K562 (cell line): Measurements from ENCODE around the gene GFOD2. TPM values are rescaled to one million over a fixed set of nuclear protein-coding genes. Genes with fewer than 3 reads are reported as not detected.
A peak's percentile ranks its signal among the peaks of the same experiment; 100 is the strongest.

Experiments used
- ATAC-seq: fragments of 200-7000 bp; cut with Tn5 transposase; 3 replicates; pipeline ENCODE4 v1.9.1; 2020; ENCODE audit warnings: moderate library complexity
- BruUV-seq: library from RNA; stranded (reverse); fragments of 400-500 nt; replicated peaks from 2 replicates; lab custom pipeline; 2021; lab: Mats Ljungman, UMichigan
- CTCF ChIA-PET: fragments of 300-600 bp; formaldehyde crosslinking; extraction: SDS; loops from one replicate; lab custom pipeline; 2021; ENCODE audit warnings: low intra/inter-chr PET ratio; lab: Yijun Ruan, JAX
- POLR2A ChIA-PET: fragments of 300-600, 350-650 bp; sonication (Branson Sonifier 250); formaldehyde crosslinking; extraction: SDS; loops from one replicate; lab custom pipeline; 2021; ENCODE audit warnings: antibody characterized with exemption, inconsistent platforms; lab: Yijun Ruan, JAX
- DNase-seq, 4 experiments: peaks; one replicate each; pipeline versions ENCODE4 v3.0.0 to v3.0.0-alpha.2; 2011 to 2018; ENCODE audit warnings: low spot score in 3 of 4, mixed read lengths in 3 of 4; ENCODE audit errors: extremely low read depth in 1 of 4
- FAIRE-seq: peaks from 2 replicates; lab custom pipeline; 2011; peaks lifted over from hg19 to GRCh38; lab: Jason Lieb, UNC
- H2AFZ ChIP-seq: 2 replicates; pipeline ENCODE4 v1.6.0; 2011; ENCODE audit warnings: low read depth, low read length, control low read depth, inconsistent platforms
- H3K27ac ChIP-seq: fragments of 200-600 bp; 3 replicates; pipeline ENCODE4 v1.8.0; 2011; ENCODE audit warnings: low read depth, mild to moderate bottlenecking, control low read depth, inconsistent platforms, low read length, moderate library complexity, mixed read lengths; ENCODE audit errors: extremely low read depth
- H3K27me3 ChIP-seq, 2 experiments: fragments of 300-600 bp in 1 of 2; 2 replicates in 1 of 2; 3 replicates in 1 of 2; pipeline versions ENCODE4 v1.6.0 to v1.8.0; 2011; ENCODE audit warnings: inconsistent platforms in 2 of 2, low read length in 2 of 2, mild to moderate bottlenecking in 1 of 2, mixed read lengths in 1 of 2, moderate library complexity in 1 of 2; ENCODE audit not compliant: control insufficient read depth in 2 of 2, insufficient read depth in 2 of 2
- H3K36me3 ChIP-seq: fragments of 300-600 bp; 3 replicates; pipeline ENCODE4 v1.8.0; 2011; ENCODE audit warnings: mild to moderate bottlenecking, low read length, inconsistent platforms; ENCODE audit not compliant: control insufficient read depth, insufficient read depth
- H3K4me1 ChIP-seq, 2 experiments: fragments of 200-600 bp in 1 of 2; replicated peaks in 1 of 2; 2 replicates in 1 of 2; 3 replicates in 1 of 2; pipeline versions ENCODE4 v1.5.1 to v1.8.0; 2011; ENCODE audit warnings: inconsistent platforms in 2 of 2, low read length in 2 of 2, mild to moderate bottlenecking in 1 of 2, mixed read lengths in 1 of 2, moderate library complexity in 1 of 2; ENCODE audit not compliant: control insufficient read depth in 2 of 2, insufficient read depth in 2 of 2
- H3K4me2 ChIP-seq: 2 replicates; pipeline ENCODE4 v1.6.1; 2011; ENCODE audit warnings: low read length, control low read depth, inconsistent platforms, mixed read lengths; ENCODE audit not compliant: insufficient read depth
- H3K4me3 ChIP-seq: fragments of 200-600 bp; sonication (generic), shearing (Covaris generic); 2 replicates; pipeline ENCODE4 v1.5.1; 2016; ENCODE audit warnings: control low read depth, inconsistent platforms
- H3K79me2 ChIP-seq: fragments of 200-600 bp; 3 replicates; pipeline ENCODE4 v1.8.0; 2011; ENCODE audit warnings: low read length, inconsistent platforms; ENCODE audit not compliant: control insufficient read depth, insufficient read depth
- H3K9ac ChIP-seq, 2 experiments: 2 replicates each; pipeline versions ENCODE4 v1.6.0 to v1.6.1; 2011; ENCODE audit warnings: low read depth in 2 of 2, low read length in 2 of 2, control low read depth in 1 of 2, inconsistent platforms in 1 of 2, mild to moderate bottlenecking in 1 of 2, mixed read lengths in 1 of 2; ENCODE audit not compliant: insufficient read depth in 1 of 2
- H3K9me1 ChIP-seq: one replicate; pipeline ENCODE4 v1.6.0; 2011; ENCODE audit warnings: inconsistent platforms, mild to moderate bottlenecking, low read length, moderate library complexity; ENCODE audit not compliant: control insufficient read depth, insufficient read depth
- H3K9me3 ChIP-seq: replicated peaks from 2 replicates; pipeline ENCODE4 v1.5.1; 2011; ENCODE audit warnings: low read depth, low read length, inconsistent platforms; ENCODE audit not compliant: control insufficient read depth, insufficient read depth
- H4K20me1 ChIP-seq: replicated peaks from 2 replicates; pipeline ENCODE4 v1.6.1; 2011; ENCODE audit warnings: low read length, inconsistent platforms, mixed read lengths; ENCODE audit not compliant: control insufficient read depth, insufficient read depth
- FIP1L1 ChIP-seq: fragments of 200-400 bp; formaldehyde crosslinking; IDR thresholded peaks from 2 replicates; pipeline ENCODE4 v1.6.1; 2018; ENCODE audit warnings: mild to moderate bottlenecking, low read depth, low read length; ENCODE audit not compliant: poor library complexity, severe bottlenecking
- PHB2 ChIP-seq: fragments of 450-650 bp; IDR thresholded peaks from 2 replicates; pipeline ENCODE4 v1.6.1; 2017; ENCODE audit warnings: low read depth
- RBM17 ChIP-seq: fragments of 200-400 bp; formaldehyde crosslinking; IDR thresholded peaks from 2 replicates; pipeline ENCODE4 v1.6.1; 2017; ENCODE audit warnings: low read depth, mild to moderate bottlenecking, low read length, borderline replicate concordance
- SAFB ChIP-seq: fragments of 200-400 bp; formaldehyde crosslinking; IDR thresholded peaks from 2 replicates; pipeline ENCODE4 v1.6.1; 2017; ENCODE audit warnings: low read depth, low read length, borderline replicate concordance
- TRIM24 ChIP-seq, 2 experiments: fragments of 450-650 bp; IDR thresholded peaks; 2 replicates each; pipeline ENCODE4 v1.6.1; 2016
- ZBTB1 ChIP-seq: sonication (generic); formaldehyde crosslinking; IDR thresholded peaks from 2 replicates; pipeline ENCODE4 v1.8.1; 2023; ENCODE audit warnings: missing genetic modification reagents, low read depth, mild to moderate bottlenecking, borderline replicate concordance
- ZBTB7A ChIP-seq: IDR thresholded peaks from 2 replicates; pipeline ENCODE4 v1.6.1; 2011; ENCODE audit warnings: low read depth, mild to moderate bottlenecking, low read length, moderate library complexity, borderline replicate concordance; ENCODE audit not compliant: control insufficient read depth
- ZNF23 ChIP-seq: fragments of 250-450 bp; sonication (Bioruptor Pico); IDR thresholded peaks from 2 replicates; pipeline ENCODE4 v1.4.0; 2020; ENCODE audit warnings: mild to moderate bottlenecking
- ZNF57 ChIP-seq: fragments of 450-650 bp; formaldehyde crosslinking; IDR thresholded peaks from 2 replicates; pipeline ENCODE4 v1.4.0; 2020; ENCODE audit warnings: mild to moderate bottlenecking, moderate library complexity
- WGBS: fragments of 100-300 bp; shearing (Covaris generic); methylation state at CpG from one replicate; pipeline ENCODE4 v1.1.6; 2016; ENCODE audit warnings: low coverage, mixed read lengths; ENCODE audit not compliant: insufficient coverage; ENCODE audit errors: missing lambda C conversion rate; 5-methylcytosine and 5-hydroxymethylcytosine counted together
- in situ Hi-C: fragments of 300-500 bp; cut with MboI; formaldehyde crosslinking; loops from 4 replicates; pipeline ENCODE4 v1.15.0; 2018; ENCODE audit warnings: inconsistent platforms, mixed read lengths
- intact Hi-C: fragments of 100-400 bp; cut with micrococcal nuclease; formaldehyde crosslinking; loops from 2 replicates; pipeline ENCODE4 v1.14.2; 2022
- polyA plus RNA-seq, 8 experiments: library from polyadenylated mRNA; depleted of rRNA in 4 of 8; stranded (reverse) in 5 of 8; unstranded in 3 of 8; fragments of >200 nt; fragmentation: Nextera tagmentation in 2 of 8; fragmentation: Illumina TruSeq in 1 of 8; extraction: Ambion mirVana in 2 of 8; extraction: Trizol in 1 of 8; gene quantifications; 2 replicates each; pipeline versions ENCODE4 v1.2.1 to v1.2.3, GENCODE V29; 2011 to 2014; ENCODE audit warnings: inconsistent platforms in 1 of 8, missing spikeins in 1 of 8
- total RNA-seq, 7 experiments: library from RNA; depleted of rRNA in 6 of 7; stranded (reverse); fragments of >200 nt in 6 of 7; fragmentation: Illumina TruSeq in 2 of 7; extraction: Trizol in 2 of 7; gene quantifications; 2 replicates each; pipeline versions ENCODE4 v1.2.1 to v1.2.3, GENCODE V29; 2011 to 2021; ENCODE audit warnings: low replicate concordance in 1 of 7
- TF ChIP-seq, protein P1 (sequence below): sonication (generic); formaldehyde crosslinking; IDR thresholded peaks from 2 replicates; pipeline ENCODE4 v1.8.1; 2022; ENCODE audit warnings: missing genetic modification reagents
- TF ChIP-seq, protein P2 (sequence below): fragments of 250-450 bp; sonication (Bioruptor Pico); IDR thresholded peaks from 2 replicates; pipeline ENCODE4 v1.5.0; 2021

GFOD2 gene
- total and polyA plus RNA-seq, 9 of the 15 experiments (the other 6 are each of a cell fraction or from before 2014, with no cell fraction given) = 1.9 to 15.8 (median 11.1) TPM

GRCh38 chr16:67648088-67648763 is 70.9 kb downstream of the GFOD2 start:
- peaks cover 7% of the 10 kb centered on the region; the same call in 1 of the 2 replicates for H4K20me1 ChIP-seq
- H3K79me2 ChIP-seq = no peaks in the 10 kb centered on the region
- CTCF ChIA-PET = no interaction called here
- peak in 2 of 4 experiments; percentile 40 to 48 for DNase-seq
- WGBS = 40% methylated on average over 33 of the region's 65 CpGs
- H2AFZ ChIP-seq = no peak overlapping the region
- BruUV-seq = no TSS peak
- intact Hi-C loops = no loop called here
- FAIRE-seq = no peak
- H3K4me3 ChIP-seq = no peak overlapping the region
- H3K4me1 ChIP-seq = peaks cover 0 to 65% of the 10 kb centered on the region in 2 experiments; a peak in 4 of 5 replicates
- peak overlapping the region in 1 of 2 experiments; percentile 52; a peak in 1 of 4 replicates for H3K9ac ChIP-seq
- ATAC-seq = no peak
- peaks cover 8 to 58% of the 10 kb centered on the region in 2 experiments; a peak in 4 of 5 replicates for H3K27me3 ChIP-seq
- H3K36me3 ChIP-seq = no peaks in the 10 kb centered on the region
- no peak overlapping the region for H3K4me2 ChIP-seq
- no peak overlapping the region for H3K27ac ChIP-seq
- peak; percentile 42 for TF ChIP-seq FIP1L1
- no peak for TF ChIP-seq PHB2
- TF ChIP-seq, all 486 proteins: peak for 1
- POLR2A ChIA-PET = interaction anchor here (0.8 to 1.1 kb wide), 3 partner anchors 12 to 85 kb away, joined by 3 to 4 read pairs (median 3); partner anchors contain the start of gene ACD
- in situ Hi-C loops = no loop called here
- Histone ChIP-seq H3K9me1 (no peaks in the 10 kb centered on the region), H3K9me3 (no peaks in the 10 kb centered on the region)

GRCh38 chr16:67647681-67648080 is 71.4 kb downstream of the GFOD2 start:
- BruUV-seq = no TSS peak
- no peak for TF ChIP-seq RBM17
- TF ChIP-seq TRIM24 (IDR thresholded peaks at IDR 0.05) = no peak
- no peak for TF ChIP-seq ZNF23 (CRISPR knock-in tag)
- no peak for TF ChIP-seq ZBTB7A
- TF ChIP-seq ZBTB1 (CRISPR knock-in tag) = no peak
- no peak for TF ChIP-seq ZNF57
- TF ChIP-seq, protein P1, sequence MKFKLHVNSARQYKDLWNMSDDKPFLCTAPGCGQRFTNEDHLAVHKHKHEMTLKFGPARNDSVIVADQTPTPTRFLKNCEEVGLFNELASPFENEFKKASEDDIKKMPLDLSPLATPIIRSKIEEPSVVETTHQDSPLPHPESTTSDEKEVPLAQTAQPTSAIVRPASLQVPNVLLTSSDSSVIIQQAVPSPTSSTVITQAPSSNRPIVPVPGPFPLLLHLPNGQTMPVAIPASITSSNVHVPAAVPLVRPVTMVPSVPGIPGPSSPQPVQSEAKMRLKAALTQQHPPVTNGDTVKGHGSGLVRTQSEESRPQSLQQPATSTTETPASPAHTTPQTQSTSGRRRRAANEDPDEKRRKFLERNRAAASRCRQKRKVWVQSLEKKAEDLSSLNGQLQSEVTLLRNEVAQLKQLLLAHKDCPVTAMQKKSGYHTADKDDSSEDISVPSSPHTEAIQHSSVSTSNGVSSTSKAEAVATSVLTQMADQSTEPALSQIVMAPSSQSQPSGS = no peak
- no peak for TF ChIP-seq SAFB
- TF ChIP-seq, protein P2, sequence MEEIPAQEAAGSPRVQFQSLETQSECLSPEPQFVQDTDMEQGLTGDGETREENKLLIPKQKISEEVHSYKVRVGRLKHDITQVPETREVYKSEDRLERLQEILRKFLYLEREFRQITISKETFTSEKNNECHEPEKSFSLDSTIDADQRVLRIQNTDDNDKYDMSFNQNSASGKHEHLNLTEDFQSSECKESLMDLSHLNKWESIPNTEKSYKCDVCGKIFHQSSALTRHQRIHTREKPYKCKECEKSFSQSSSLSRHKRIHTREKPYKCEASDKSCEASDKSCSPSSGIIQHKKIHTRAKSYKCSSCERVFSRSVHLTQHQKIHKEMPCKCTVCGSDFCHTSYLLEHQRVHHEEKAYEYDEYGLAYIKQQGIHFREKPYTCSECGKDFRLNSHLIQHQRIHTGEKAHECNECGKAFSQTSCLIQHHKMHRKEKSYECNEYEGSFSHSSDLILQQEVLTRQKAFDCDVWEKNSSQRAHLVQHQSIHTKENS (CRISPR knock-in tag) = no peak

More at GRCh38 chr16:67647681-67648080, 71.4 kb downstream of the GFOD2 start:
- Histone ChIP-seq H3K9ac (peak overlapping the region in 1 of 2 experiments; percentile 52; a peak in 1 of 4 replicates), H3K9me1 (no peaks in the 10 kb centered on the region), H3K4me2 (no peak overlapping the region), H3K79me2 (no peaks in the 10 kb centered on the region), H3K27ac (no peak overlapping the region), H3K9me3 (no peaks in the 10 kb centered on the region), H4K20me1 (peaks cover 7% of the 10 kb centered on the region; the same call in 1 of the 2 replicates), H3K27me3 (peaks cover 8 to 55% of the 10 kb centered on the region in 2 experiments; a peak in 4 of 5 replicates), H3K4me3 (no peak overlapping the region), H2AFZ (no peak overlapping the region), H3K4me1 (peaks cover 0 to 59% of the 10 kb centered on the region in 2 experiments; a peak in 3 of 5 replicates), H3K36me3 (no peaks in the 10 kb centered on the region)
- WGBS = 18% methylated on average over 7 of the region's 13 CpGs
- intact Hi-C loops = no loop called here
- CTCF ChIA-PET = no interaction called here
- POLR2A ChIA-PET = interaction anchor here (0.7 to 1.1 kb wide), 4 partner anchors 9 to 405 kb away, joined by 3 to 4 read pairs (median 3); no protein-coding TSS in a partner anchor
- DNase-seq (no peak), ATAC-seq (no peak), FAIRE-seq (no peak)
- in situ Hi-C loops = no loop called here
